ENCODE results near the gene POTEJ.
"Not testable (repeated sequence)": the region's sequence is repeated elsewhere in the genome, so short reads cannot be mapped to it uniquely, and the experiment has no call there.

The POTEJ gene

GRCh38 chr2:130611140-130611539 is at the start of gene POTEJ:
POTEJ (plus strand) TSS chr2:130611440; CDS start chr2:130611533, 93 bp downstream.
- DNase-seq (ENCODE audit: low spot score): not testable (repeated sequence)

GRCh38 chr2:130566165-130566564 is 45.1 kb upstream of the POTEJ start:
- not testable (repeated sequence) for DNase-seq (ENCODE audit: low spot score)

GRCh38 chr2:130571929-130572328 is 39.3 kb upstream of the POTEJ start:
- not testable (repeated sequence) for DNase-seq (ENCODE audit: low spot score)

- DNase-seq (ENCODE audit: low spot score): not testable (repeated sequence)
These were observed 37.0 kb upstream of the POTEJ start for GRCh38 chr2:130574230-130574629.

- DNase-seq (ENCODE audit: low spot score): not testable (repeated sequence)
These were observed 34.9 kb upstream of the POTEJ start for GRCh38 chr2:130576209-130576784.

GRCh38 chr2:130577559-130577958 is 33.7 kb upstream of the POTEJ start:
- not testable (repeated sequence) for DNase-seq (ENCODE audit: low spot score)

- DNase-seq (ENCODE audit: low spot score): not testable (repeated sequence)
These were observed 32.1 kb upstream of the POTEJ start for GRCh38 chr2:130579121-130579520.

GRCh38 chr2:130581491-130581890 is 29.7 kb upstream of the POTEJ start:
- not testable (repeated sequence) for DNase-seq (ENCODE audit: low spot score)

- not testable (repeated sequence) for DNase-seq (ENCODE audit: low spot score)
These were observed 28.3 kb upstream of the POTEJ start for GRCh38 chr2:130582970-130583369.

- not testable (repeated sequence) for DNase-seq (ENCODE audit: low spot score)
These were observed 27.7 kb upstream of the POTEJ start for GRCh38 chr2:130583582-130583981.

GRCh38 chr2:130584726-130585125 is 26.5 kb upstream of the POTEJ start:
- DNase-seq (ENCODE audit: low spot score): not testable (repeated sequence)

GRCh38 chr2:130588688-130589458 is 22.4 kb upstream of the POTEJ start:
- DNase-seq (ENCODE audit: low spot score): not testable (repeated sequence)

- not testable (repeated sequence) for DNase-seq (ENCODE audit: low spot score)
These were observed 20.9 kb upstream of the POTEJ start for GRCh38 chr2:130590170-130590841.

- DNase-seq (ENCODE audit: low spot score): not testable (repeated sequence)
These were observed 20.3 kb upstream of the POTEJ start for GRCh38 chr2:130590842-130591359.

GRCh38 chr2:130592791-130593414 is 18.3 kb upstream of the POTEJ start:
- not testable (repeated sequence) for DNase-seq (ENCODE audit: low spot score)

- not testable (repeated sequence) for DNase-seq (ENCODE audit: low spot score)
These were observed 17.2 kb upstream of the POTEJ start for GRCh38 chr2:130594011-130594410.

- not testable (repeated sequence) for DNase-seq (ENCODE audit: low spot score)
These were observed 14.5 kb upstream of the POTEJ start for GRCh38 chr2:130596757-130597156.

GRCh38 chr2:130597994-130598393 is 13.2 kb upstream of the POTEJ start:
- DNase-seq (ENCODE audit: low spot score): not testable (repeated sequence)

- not testable (repeated sequence) for DNase-seq (ENCODE audit: low spot score)
These were observed 12.8 kb upstream of the POTEJ start for GRCh38 chr2:130598463-130598862.

- not testable (repeated sequence) for DNase-seq (ENCODE audit: low spot score)
These were observed 11.8 kb upstream of the POTEJ start, which contains the start of gene CFC1 for GRCh38 chr2:130599393-130599792. CFC1 (minus strand) TSS chr2:130599575; CDS start chr2:130599287, 288 bp downstream.

- DNase-seq (ENCODE audit: low spot score): not testable (repeated sequence)
These were observed 11.3 kb upstream of the POTEJ start for GRCh38 chr2:130599926-130600325.
